ENCODE results near the gene SEMA3C.

- TF ChIP-seq CTCF (IDR thresholded peaks at IDR 0.05; ENCODE audit: insufficient read depth, low read length) (no peak), SPI1 (IDR thresholded peaks at IDR 0.05; ENCODE audit: borderline replicate concordance, low read depth) (no peak), GABPA (IDR thresholded peaks at IDR 0.05; ENCODE audit: low read depth) (no peak), POLR2AphosphoS5 (IDR thresholded peaks at IDR 0.05; ENCODE audit: low read depth) (no peak)
Measured at GRCh38 chr7:80934321-80934720, 15.5 kb upstream of the SEMA3C start.
